Measurements from ENCODE around the gene STXBP5. TPM values are rescaled to one million over a fixed set of nuclear protein-coding genes. Genes with fewer than 3 reads are reported as not detected.

Gene STXBP5
- total and polyA plus RNA-seq, 8 donors: 11.1 to 27.7 (median 13.3) TPM

- H3K4me3 ChIP-seq: no peak overlapping the region
- no peaks in the 10 kb centered on the region for H3K36me3 ChIP-seq
- H3K9me3 ChIP-seq: no peaks in the 10 kb centered on the region
- ATAC-seq: no peak
- no peak for DNase-seq
- H3K27me3 ChIP-seq: no peaks in the 10 kb centered on the region
- H3K27ac ChIP-seq: no peak overlapping the region
- TF ChIP-seq, protein P1, sequence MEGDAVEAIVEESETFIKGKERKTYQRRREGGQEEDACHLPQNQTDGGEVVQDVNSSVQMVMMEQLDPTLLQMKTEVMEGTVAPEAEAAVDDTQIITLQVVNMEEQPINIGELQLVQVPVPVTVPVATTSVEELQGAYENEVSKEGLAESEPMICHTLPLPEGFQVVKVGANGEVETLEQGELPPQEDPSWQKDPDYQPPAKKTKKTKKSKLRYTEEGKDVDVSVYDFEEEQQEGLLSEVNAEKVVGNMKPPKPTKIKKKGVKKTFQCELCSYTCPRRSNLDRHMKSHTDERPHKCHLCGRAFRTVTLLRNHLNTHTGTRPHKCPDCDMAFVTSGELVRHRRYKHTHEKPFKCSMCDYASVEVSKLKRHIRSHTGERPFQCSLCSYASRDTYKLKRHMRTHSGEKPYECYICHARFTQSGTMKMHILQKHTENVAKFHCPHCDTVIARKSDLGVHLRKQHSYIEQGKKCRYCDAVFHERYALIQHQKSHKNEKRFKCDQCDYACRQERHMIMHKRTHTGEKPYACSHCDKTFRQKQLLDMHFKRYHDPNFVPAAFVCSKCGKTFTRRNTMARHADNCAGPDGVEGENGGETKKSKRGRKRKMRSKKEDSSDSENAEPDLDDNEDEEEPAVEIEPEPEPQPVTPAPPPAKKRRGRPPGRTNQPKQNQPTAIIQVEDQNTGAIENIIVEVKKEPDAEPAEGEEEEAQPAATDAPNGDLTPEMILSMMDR (IDR thresholded peaks at IDR 0.05): no peak
- no peaks in the 10 kb centered on the region for H3K4me1 ChIP-seq
- intact Hi-C loops (cut with DNase I): no loop called here
Observed at GRCh38 chr6:147177286-147177685, 26.9 kb upstream of the STXBP5 start.

GRCh38 chr6:147178355-147178754, 25.9 kb upstream of the STXBP5 start:
- TF ChIP-seq, protein P1 (IDR thresholded peaks at IDR 0.05): no peak
- Histone ChIP-seq H3K9me3 (no peaks in the 10 kb centered on the region), H3K36me3 (no peaks in the 10 kb centered on the region), H3K27me3 (no peaks in the 10 kb centered on the region), H3K4me3 (no peak overlapping the region), H3K4me1 (no peaks in the 10 kb centered on the region), H3K27ac (no peak overlapping the region)
- intact Hi-C loops (cut with DNase I): no loop called here
- ATAC-seq (no peak), DNase-seq (no peak)

GRCh38 chr6:147179809-147180208, 24.4 kb upstream of the STXBP5 start:
- ATAC-seq (no peak), DNase-seq (no peak)
- intact Hi-C loops (cut with DNase I): no loop called here
- no peaks in the 10 kb centered on the region for H3K27me3 ChIP-seq
- no peaks in the 10 kb centered on the region for H3K4me1 ChIP-seq
- no peaks in the 10 kb centered on the region for H3K9me3 ChIP-seq
- H3K36me3 ChIP-seq: no peaks in the 10 kb centered on the region
- TF ChIP-seq, protein P1 (IDR thresholded peaks at IDR 0.05): no peak
- H3K4me3 ChIP-seq: no peak overlapping the region
- no peak overlapping the region for H3K27ac ChIP-seq

GRCh38 chr6:147180926-147181325, 23.3 kb upstream of the STXBP5 start:
- no peak overlapping the region for H3K27ac ChIP-seq
- H3K9me3 ChIP-seq: no peaks in the 10 kb centered on the region
- no peaks in the 10 kb centered on the region for H3K36me3 ChIP-seq
- H3K4me1 ChIP-seq: no peaks in the 10 kb centered on the region
- DNase-seq: no peak
- intact Hi-C loops (cut with DNase I): no loop called here
- no peak overlapping the region for H3K4me3 ChIP-seq
- ATAC-seq: no peak
- TF ChIP-seq, protein P1 (IDR thresholded peaks at IDR 0.05): no peak
- no peaks in the 10 kb centered on the region for H3K27me3 ChIP-seq

GRCh38 chr6:147184379-147184778, 19.8 kb upstream of the STXBP5 start:
- Histone ChIP-seq H3K27me3 (no peaks in the 10 kb centered on the region), H3K36me3 (no peaks in the 10 kb centered on the region), H3K4me3 (no peak overlapping the region), H3K9me3 (no peaks in the 10 kb centered on the region), H3K4me1 (no peaks in the 10 kb centered on the region), H3K27ac (no peak overlapping the region)
- DNase-seq (no peak), ATAC-seq (no peak)
- TF ChIP-seq, protein P1 (IDR thresholded peaks at IDR 0.05): no peak
- intact Hi-C loops (cut with DNase I): no loop called here
